Measurements from ENCODE around the gene C1QTNF1.

The C1QTNF1 gene

GRCh38 chr17:79079421-79080200 lies 55.6 kb downstream of the C1QTNF1 start:
- DNase-seq (ENCODE audit: low read depth): no peak

- no peak for DNase-seq (ENCODE audit: low read depth)
Observed at GRCh38 chr17:79080349-79080748, 56.4 kb downstream of the C1QTNF1 start.

GRCh38 chr17:79080761-79081290 lies 56.9 kb downstream of the C1QTNF1 start:
- DNase-seq (ENCODE audit: low read depth): no peak

- no peak for DNase-seq (ENCODE audit: low read depth)
Observed at GRCh38 chr17:79081571-79082276, 57.8 kb downstream of the C1QTNF1 start.

- peak; percentile 22 for DNase-seq (ENCODE audit: low read depth)
Observed at GRCh38 chr17:79082311-79083190, 58.6 kb downstream of the C1QTNF1 start.

GRCh38 chr17:79083191-79083971 lies 59.4 kb downstream of the C1QTNF1 start:
- no peak for DNase-seq (ENCODE audit: low read depth)

GRCh38 chr17:79084291-79085153 lies 60.6 kb downstream of the C1QTNF1 start:
- DNase-seq (ENCODE audit: low read depth): no peak

GRCh38 chr17:79085154-79085920 lies 61.4 kb downstream of the C1QTNF1 start:
- DNase-seq (ENCODE audit: low read depth): no peak

GRCh38 chr17:79085921-79086551 lies 62.1 kb downstream of the C1QTNF1 start:
- DNase-seq (ENCODE audit: low read depth): no peak

GRCh38 chr17:79086609-79087427 lies 62.8 kb downstream of the C1QTNF1 start:
- no peak for DNase-seq (ENCODE audit: low read depth)

- DNase-seq (ENCODE audit: low read depth): peak; percentile 27
Observed at GRCh38 chr17:79087428-79088143, 63.6 kb downstream of the C1QTNF1 start.

- no peak for DNase-seq (ENCODE audit: low read depth)
Observed at GRCh38 chr17:79088247-79088996, 64.5 kb downstream of the C1QTNF1 start.

GRCh38 chr17:79088997-79089328 lies 65.0 kb downstream of the C1QTNF1 start:
- no peak for DNase-seq (ENCODE audit: low read depth)

GRCh38 chr17:79089720-79090442 lies 65.9 kb downstream of the C1QTNF1 start:
- no peak for DNase-seq (ENCODE audit: low read depth)

GRCh38 chr17:79090443-79091225 lies 66.7 kb downstream of the C1QTNF1 start:
- DNase-seq (ENCODE audit: low read depth): no peak

Measured in activated T-helper 1 cell treated with Interleukin-2 at 50 U/mL for 16 hours (primary cell).